ENCODE results near the gene ZFP64. TPM values are rescaled to one million over a fixed set of nuclear protein-coding genes. Genes with fewer than 3 reads are reported as not detected.
"Not testable (repeated sequence)": the region's sequence is repeated elsewhere in the genome, so short reads cannot be mapped to it uniquely, and the experiment has no call there.

Gene ZFP64
- total RNA-seq, 4 donors from 2014 or later: 7.0 to 15.4 (median 14.2) TPM

GRCh38 chr20:52196845-52197244, 5.3 kb upstream of the ZFP64 start:
- TF ChIP-seq POLR2A (IDR thresholded peaks at IDR 0.05) (no peak), POLR2AphosphoS5 (IDR thresholded peaks at IDR 0.05) (no peak), CTCF (IDR thresholded peaks at IDR 0.05) (no peak), EP300 (IDR thresholded peaks at IDR 0.05) (no peak)
- WGBS, 2 donors (ENCODE audit: low coverage in 1 of 2): 97 to 100% methylated on average over 2 to 3 of the region's 3 CpGs
- no peaks in the 10 kb centered on the region for H3K36me3 ChIP-seq
- no peak for ATAC-seq
- H3K4me1 ChIP-seq: peaks cover 0 to 12% (median 0%) of the 10 kb centered on the region in 3 donors
- H3K4me3 ChIP-seq: no peak overlapping the region
- no peaks in the 10 kb centered on the region for H3K9me3 ChIP-seq
- no peak overlapping the region for H3K27ac ChIP-seq
- no peaks in the 10 kb centered on the region for H3K27me3 ChIP-seq

- Histone ChIP-seq H3K27ac (no peak overlapping the region), H3K4me3 (no peak overlapping the region), H3K4me1 (peaks cover 0 to 25% (median 0%) of the 10 kb centered on the region in 3 donors), H3K36me3 (no peaks in the 10 kb centered on the region), H3K27me3 (no peaks in the 10 kb centered on the region), H3K9me3 (no peaks in the 10 kb centered on the region)
- WGBS, 2 donors (ENCODE audit: low coverage in 1 of 2): 68 to 78% methylated on average over 3 to 6 of the region's 9 CpGs
- TF ChIP-seq EP300 (IDR thresholded peaks at IDR 0.05) (no peak), POLR2AphosphoS5 (IDR thresholded peaks at IDR 0.05) (no peak)
- ATAC-seq: no peak
Measured at GRCh38 chr20:52193886-52194545, 2.4 kb upstream of the ZFP64 start.

- TF ChIP-seq POLR2A (IDR thresholded peaks at IDR 0.05) (no peak), EP300 (IDR thresholded peaks at IDR 0.05) (no peak), CTCF (IDR thresholded peaks at IDR 0.05) (no peak), POLR2AphosphoS5 (IDR thresholded peaks at IDR 0.05) (no peak)
- Histone ChIP-seq H3K36me3 (no peaks in the 10 kb centered on the region), H3K9me3 (no peaks in the 10 kb centered on the region), H3K27me3 (no peaks in the 10 kb centered on the region), H3K27ac (no peak overlapping the region), H3K4me1 (peaks cover 0 to 25% (median 0%) of the 10 kb centered on the region in 3 donors), H3K4me3 (no peak overlapping the region)
- ATAC-seq: no peak
- WGBS, 2 donors (ENCODE audit: low coverage in 1 of 2): 75 to 88% methylated on average over 1 of the region's 1 CpG
Measured at GRCh38 chr20:52193133-52193532, 1.6 kb upstream of the ZFP64 start.

- H3K9me3 ChIP-seq, H3K36me3 ChIP-seq, H3K27me3 ChIP-seq, ATAC-seq: not testable (repeated sequence)
- WGBS, 2 donors (ENCODE audit: low coverage in 1 of 2): 77 to 83% methylated on average over 2 of the region's 2 CpGs
- Histone ChIP-seq H3K4me1 (peaks cover 0 to 25% (median 0%) of the 10 kb centered on the region in 3 donors), H3K27ac (peak overlapping the region in 3 of 4 donors; percentile 86 to 96 (median 92)), H3K4me3 (peak overlapping the region in 1 of 2 donors; percentile 82)
Measured at GRCh38 chr20:52192719-52193007, 1.1 kb upstream of the ZFP64 start.

- no peaks in the 10 kb centered on the region for H3K36me3 ChIP-seq
- peak; percentile 52 for ATAC-seq
- no peaks in the 10 kb centered on the region for H3K27me3 ChIP-seq
- no peak for TF ChIP-seq EP300 (IDR thresholded peaks at IDR 0.05)
- TF ChIP-seq POLR2AphosphoS5 (IDR thresholded peaks at IDR 0.05): no peak
- no peak for TF ChIP-seq CTCF (IDR thresholded peaks at IDR 0.05)
- no peak for TF ChIP-seq POLR2A (IDR thresholded peaks at IDR 0.05)
- 0% methylated on average over 2 to 13 of the region's 61 CpGs for WGBS, 2 donors (ENCODE audit: low coverage in 1 of 2)
- peak overlapping the region; percentile 67 to 96 (median 89) for H3K27ac ChIP-seq
- H3K4me3 ChIP-seq: peak overlapping the region; percentile 75 to 82
- H3K9me3 ChIP-seq: no peaks in the 10 kb centered on the region
- peaks cover 0 to 25% (median 0%) of the 10 kb centered on the region in 3 donors for H3K4me1 ChIP-seq
Measured at GRCh38 chr20:52191916-52192718, 538 bp upstream of the ZFP64 start.
